K562 (cell line): ENCODE results near the gene PDK3. TPM values are rescaled to one million over a fixed set of nuclear protein-coding genes. Genes with fewer than 3 reads are reported as not detected.

Experiments used
- ATAC-seq: fragments of 200-7000 bp; cut with Tn5 transposase; 3 replicates; pipeline ENCODE4 v1.9.1; 2020; ENCODE audit warnings: moderate library complexity
- BruUV-seq: library from RNA; stranded (reverse); fragments of 400-500 nt; replicated peaks from 2 replicates; lab custom pipeline; 2021; lab: Mats Ljungman, UMichigan
- CTCF ChIA-PET: fragments of 300-600 bp; formaldehyde crosslinking; extraction: SDS; loops from one replicate; lab custom pipeline; 2021; ENCODE audit warnings: low intra/inter-chr PET ratio; lab: Yijun Ruan, JAX
- POLR2A ChIA-PET: fragments of 300-600, 350-650 bp; sonication (Branson Sonifier 250); formaldehyde crosslinking; extraction: SDS; loops from one replicate; lab custom pipeline; 2021; ENCODE audit warnings: antibody characterized with exemption, inconsistent platforms; lab: Yijun Ruan, JAX
- DNase-seq, 4 experiments: peaks; one replicate each; pipeline versions ENCODE4 v3.0.0 to v3.0.0-alpha.2; 2011 to 2018; ENCODE audit warnings: low spot score in 3 of 4, mixed read lengths in 3 of 4; ENCODE audit errors: extremely low read depth in 1 of 4
- FAIRE-seq: peaks from 2 replicates; lab custom pipeline; 2011; peaks lifted over from hg19 to GRCh38; lab: Jason Lieb, UNC
- H2AFZ ChIP-seq: 2 replicates; pipeline ENCODE4 v1.6.0; 2011; ENCODE audit warnings: low read depth, low read length, control low read depth, inconsistent platforms
- H3K27ac ChIP-seq: fragments of 200-600 bp; 3 replicates; pipeline ENCODE4 v1.8.0; 2011; ENCODE audit warnings: low read depth, mild to moderate bottlenecking, control low read depth, inconsistent platforms, low read length, moderate library complexity, mixed read lengths; ENCODE audit errors: extremely low read depth
- H3K27me3 ChIP-seq, 2 experiments: fragments of 300-600 bp in 1 of 2; 2 replicates in 1 of 2; 3 replicates in 1 of 2; pipeline versions ENCODE4 v1.6.0 to v1.8.0; 2011; ENCODE audit warnings: inconsistent platforms in 2 of 2, low read length in 2 of 2, mild to moderate bottlenecking in 1 of 2, mixed read lengths in 1 of 2, moderate library complexity in 1 of 2; ENCODE audit not compliant: control insufficient read depth in 2 of 2, insufficient read depth in 2 of 2
- H3K36me3 ChIP-seq: fragments of 300-600 bp; 3 replicates; pipeline ENCODE4 v1.8.0; 2011; ENCODE audit warnings: mild to moderate bottlenecking, low read length, inconsistent platforms; ENCODE audit not compliant: control insufficient read depth, insufficient read depth
- H3K4me1 ChIP-seq, 2 experiments: fragments of 200-600 bp in 1 of 2; replicated peaks in 1 of 2; 2 replicates in 1 of 2; 3 replicates in 1 of 2; pipeline versions ENCODE4 v1.5.1 to v1.8.0; 2011; ENCODE audit warnings: inconsistent platforms in 2 of 2, low read length in 2 of 2, mild to moderate bottlenecking in 1 of 2, mixed read lengths in 1 of 2, moderate library complexity in 1 of 2; ENCODE audit not compliant: control insufficient read depth in 2 of 2, insufficient read depth in 2 of 2
- H3K4me2 ChIP-seq: 2 replicates; pipeline ENCODE4 v1.6.1; 2011; ENCODE audit warnings: low read length, control low read depth, inconsistent platforms, mixed read lengths; ENCODE audit not compliant: insufficient read depth
- H3K4me3 ChIP-seq: fragments of 200-600 bp; sonication (generic), shearing (Covaris generic); 2 replicates; pipeline ENCODE4 v1.5.1; 2016; ENCODE audit warnings: control low read depth, inconsistent platforms
- H3K79me2 ChIP-seq: fragments of 200-600 bp; 3 replicates; pipeline ENCODE4 v1.8.0; 2011; ENCODE audit warnings: low read length, inconsistent platforms; ENCODE audit not compliant: control insufficient read depth, insufficient read depth
- H3K9ac ChIP-seq, 2 experiments: 2 replicates each; pipeline versions ENCODE4 v1.6.0 to v1.6.1; 2011; ENCODE audit warnings: low read depth in 2 of 2, low read length in 2 of 2, control low read depth in 1 of 2, inconsistent platforms in 1 of 2, mild to moderate bottlenecking in 1 of 2, mixed read lengths in 1 of 2; ENCODE audit not compliant: insufficient read depth in 1 of 2
- H3K9me1 ChIP-seq: one replicate; pipeline ENCODE4 v1.6.0; 2011; ENCODE audit warnings: inconsistent platforms, mild to moderate bottlenecking, low read length, moderate library complexity; ENCODE audit not compliant: control insufficient read depth, insufficient read depth
- H3K9me3 ChIP-seq: replicated peaks from 2 replicates; pipeline ENCODE4 v1.5.1; 2011; ENCODE audit warnings: low read depth, low read length, inconsistent platforms; ENCODE audit not compliant: control insufficient read depth, insufficient read depth
- H4K20me1 ChIP-seq: replicated peaks from 2 replicates; pipeline ENCODE4 v1.6.1; 2011; ENCODE audit warnings: low read length, inconsistent platforms, mixed read lengths; ENCODE audit not compliant: control insufficient read depth, insufficient read depth
- ATF7 ChIP-seq: fragments of 450-650 bp; IDR thresholded peaks from 2 replicates; pipeline ENCODE4 v1.7.1; 2014; ENCODE audit warnings: mild to moderate bottlenecking, moderate library complexity
- BCL6 ChIP-seq: fragments of 250-450 bp; sonication (Bioruptor Pico); IDR thresholded peaks from 2 replicates; pipeline ENCODE4 v1.4.0; 2020
- BRD4 ChIP-seq: fragments of 200-600 bp; sonication (generic); IDR thresholded peaks from 2 replicates; pipeline ENCODE4 v1.6.1; 2017; ENCODE audit warnings: inconsistent platforms
- CBX8 ChIP-seq: fragments of 200-600 bp; sonication (generic); IDR thresholded peaks from 2 replicates; pipeline ENCODE4 v1.6.1; 2012; ENCODE audit warnings: borderline replicate concordance, mixed run types, low read depth, mild to moderate bottlenecking, moderate library complexity, mixed read lengths, low read length, control low read depth, inconsistent platforms; ENCODE audit not compliant: poor library complexity, severe bottlenecking; ENCODE audit errors: extremely low read depth
- CREM ChIP-seq: IDR thresholded peaks from 2 replicates; pipeline ENCODE4 v1.6.1; 2014; ENCODE audit warnings: antibody characterized with exemption, low read depth
- CUX1 ChIP-seq: fragments of 200-800 bp; sonication (Bioruptor generic); IDR thresholded peaks from 2 replicates; pipeline ENCODE4 v1.6.1; 2016; ENCODE audit warnings: missing genetic modification characterization, missing compliant biosample characterization
- EWSR1 ChIP-seq: fragments of 450-650 bp; IDR thresholded peaks from 2 replicates; pipeline ENCODE4 v1.6.1; 2018; ENCODE audit warnings: borderline replicate concordance, mild to moderate bottlenecking, low read depth, moderate library complexity; ENCODE audit not compliant: partially characterized antibody
- HCFC1 ChIP-seq: IDR thresholded peaks from 2 replicates; pipeline ENCODE4 v1.6.1; 2012; ENCODE audit warnings: low read depth, low read length, improper control_type of control experiment
- HNRNPLL ChIP-seq: fragments of 200-400 bp; formaldehyde crosslinking; IDR thresholded peaks from 2 replicates; pipeline ENCODE4 v1.6.1; 2017; ENCODE audit warnings: low read length, low read depth, mild to moderate bottlenecking; ENCODE audit not compliant: poor library complexity, severe bottlenecking
- KLF1 ChIP-seq: fragments of 450-650 bp; IDR thresholded peaks from 2 replicates; pipeline ENCODE4 v1.6.1; 2016; ENCODE audit warnings: missing genetic modification characterization, missing compliant biosample characterization
- LARP7 ChIP-seq: fragments of 450-650 bp; IDR thresholded peaks from 2 replicates; pipeline ENCODE4 v1.6.1; 2016
- MIER1 ChIP-seq: fragments of 450-650 bp; IDR thresholded peaks from 2 replicates; pipeline ENCODE4 v1.6.1; 2016; ENCODE audit warnings: antibody characterized with exemption, mild to moderate bottlenecking, low read depth
- NCOA4 ChIP-seq: fragments of 450-650 bp; IDR thresholded peaks from 2 replicates; pipeline ENCODE4 v1.6.1; 2018; ENCODE audit warnings: mild to moderate bottlenecking; ENCODE audit not compliant: partially characterized antibody
- SMARCC2 ChIP-seq: fragments of 450-650 bp; IDR thresholded peaks from 2 replicates; pipeline ENCODE4 v1.6.1; 2017; ENCODE audit warnings: antibody characterized with exemption, moderate library complexity, mild to moderate bottlenecking, low read depth
- SNIP1 ChIP-seq: fragments of 450-650 bp; IDR thresholded peaks from 2 replicates; pipeline ENCODE4 v1.7.1; 2017; ENCODE audit warnings: low read depth, mild to moderate bottlenecking
- SRSF7 ChIP-seq: fragments of 200-400 bp; formaldehyde crosslinking; optimal IDR thresholded peaks from 2 replicates; pipeline ENCODE3; 2017; ENCODE audit warnings: mild to moderate bottlenecking, low read depth, low read length
- TBL1XR1 ChIP-seq, 2 experiments: IDR thresholded peaks; 2 replicates each; pipeline ENCODE4 v1.6.1; 2012; ENCODE audit warnings: improper control_type of control experiment in 2 of 2, low read length in 2 of 2, mild to moderate bottlenecking in 1 of 2
- ZC3H4 ChIP-seq: sonication (generic); formaldehyde crosslinking; IDR thresholded peaks from 2 replicates; pipeline ENCODE4 v1.9.0; 2021; ENCODE audit warnings: missing genetic modification reagents, borderline replicate concordance
- ZFP36 ChIP-seq: fragments of 150-350 bp; IDR thresholded peaks from 2 replicates; pipeline ENCODE4 v1.6.1; 2018; ENCODE audit warnings: low read length, low read depth; ENCODE audit not compliant: partially characterized antibody
- ZNF766 ChIP-seq: fragments of 200-800 bp; sonication (Bioruptor generic); conservative IDR thresholded peaks from 2 replicates; pipeline ENCODE4 v1.6.1; 2016; ENCODE audit warnings: missing genetic modification characterization, missing compliant biosample characterization
- WGBS: fragments of 100-300 bp; shearing (Covaris generic); methylation state at CpG from one replicate; pipeline ENCODE4 v1.1.6; 2016; ENCODE audit warnings: low coverage, mixed read lengths; ENCODE audit not compliant: insufficient coverage; ENCODE audit errors: missing lambda C conversion rate; 5-methylcytosine and 5-hydroxymethylcytosine counted together
- in situ Hi-C: fragments of 300-500 bp; cut with MboI; formaldehyde crosslinking; loops from 4 replicates; pipeline ENCODE4 v1.15.0; 2018; ENCODE audit warnings: inconsistent platforms, mixed read lengths
- intact Hi-C: fragments of 100-400 bp; cut with micrococcal nuclease; formaldehyde crosslinking; loops from 2 replicates; pipeline ENCODE4 v1.14.2; 2022
- polyA plus RNA-seq, 8 experiments: library from polyadenylated mRNA; depleted of rRNA in 4 of 8; stranded (reverse) in 5 of 8; unstranded in 3 of 8; fragments of >200 nt; fragmentation: Nextera tagmentation in 2 of 8; fragmentation: Illumina TruSeq in 1 of 8; extraction: Ambion mirVana in 2 of 8; extraction: Trizol in 1 of 8; gene quantifications; 2 replicates each; pipeline versions ENCODE4 v1.2.1 to v1.2.3, GENCODE V29; 2011 to 2014; ENCODE audit warnings: inconsistent platforms in 1 of 8, missing spikeins in 1 of 8
- total RNA-seq, 7 experiments: library from RNA; depleted of rRNA in 6 of 7; stranded (reverse); fragments of >200 nt in 6 of 7; fragmentation: Illumina TruSeq in 2 of 7; extraction: Trizol in 2 of 7; gene quantifications; 2 replicates each; pipeline versions ENCODE4 v1.2.1 to v1.2.3, GENCODE V29; 2011 to 2021; ENCODE audit warnings: low replicate concordance in 1 of 7

Gene PDK3
- total and polyA plus RNA-seq, 9 of the 15 experiments (the other 6 are each of a cell fraction or from before 2014, with no cell fraction given), result 0.20 to 4.9 (median 0.95) TPM

- peak; percentile 82 for ATAC-seq
- no peaks in the 10 kb centered on the region; the same call in 1 of the 2 replicates for H3K9me3 ChIP-seq
- H3K27ac ChIP-seq, result no peak overlapping the region
- H3K4me3 ChIP-seq, result no peak overlapping the region
- H2AFZ ChIP-seq, result peak overlapping the region; percentile 72
- DNase-seq, result peak; percentile 2 to 16 (median 10)
- H3K9me1 ChIP-seq, result no peaks in the 10 kb centered on the region
- 0% methylated on average over 2 of the region's 2 CpGs for WGBS
- H3K27me3 ChIP-seq, result no peaks in the 10 kb centered on the region
- H3K4me1 ChIP-seq, result no peaks in the 10 kb centered on the region
- ChIA-PET CTCF (no interaction called here), POLR2A (no interaction called here)
- intact Hi-C loops (no loop called here), in situ Hi-C loops (no loop called here)
- H3K9ac ChIP-seq, result no peak overlapping the region
- BruUV-seq, result no TSS peak
- no peak for FAIRE-seq
- H3K79me2 ChIP-seq, result no peaks in the 10 kb centered on the region
- H3K4me2 ChIP-seq, result peak overlapping the region; percentile 41; the same call in 1 of the 2 replicates
- H4K20me1 ChIP-seq, result no peaks in the 10 kb centered on the region
- no peaks in the 10 kb centered on the region for H3K36me3 ChIP-seq
- TF ChIP-seq MIER1 (no peak), ATF7 (no peak), TBL1XR1 (IDR thresholded peaks at IDR 0.05; ENCODE audit: low read length in 2 of 2) (no peak), HNRNPLL (no peak), SNIP1 (no peak), CREM (no peak), SRSF7 (no peak), HCFC1 (peak; percentile 82), ZC3H4 (no peak), BRD4 (no peak), EWSR1 (no peak), SMARCC2 (no peak), CBX8 (no peak), ZFP36 (no peak), CUX1 (CRISPR knock-in tag) (no peak), LARP7 (no peak), KLF1 (tag) (no peak), NCOA4 (no peak), ZNF766 (CRISPR knock-in tag) (no peak), BCL6 (no peak)
Measured at GRCh38 chrX:24426340-24426913, 38.7 kb upstream of the PDK3 start.
